ENCODE results near the gene PHF21B. TPM values are rescaled to one million over a fixed set of nuclear protein-coding genes. Genes with fewer than 3 reads are reported as not detected.

PHF21B gene
- total and polyA plus RNA-seq, 11 donors, result 0.04 to 1.6 (median 0.47) TPM; not detected in 4

DNA sequence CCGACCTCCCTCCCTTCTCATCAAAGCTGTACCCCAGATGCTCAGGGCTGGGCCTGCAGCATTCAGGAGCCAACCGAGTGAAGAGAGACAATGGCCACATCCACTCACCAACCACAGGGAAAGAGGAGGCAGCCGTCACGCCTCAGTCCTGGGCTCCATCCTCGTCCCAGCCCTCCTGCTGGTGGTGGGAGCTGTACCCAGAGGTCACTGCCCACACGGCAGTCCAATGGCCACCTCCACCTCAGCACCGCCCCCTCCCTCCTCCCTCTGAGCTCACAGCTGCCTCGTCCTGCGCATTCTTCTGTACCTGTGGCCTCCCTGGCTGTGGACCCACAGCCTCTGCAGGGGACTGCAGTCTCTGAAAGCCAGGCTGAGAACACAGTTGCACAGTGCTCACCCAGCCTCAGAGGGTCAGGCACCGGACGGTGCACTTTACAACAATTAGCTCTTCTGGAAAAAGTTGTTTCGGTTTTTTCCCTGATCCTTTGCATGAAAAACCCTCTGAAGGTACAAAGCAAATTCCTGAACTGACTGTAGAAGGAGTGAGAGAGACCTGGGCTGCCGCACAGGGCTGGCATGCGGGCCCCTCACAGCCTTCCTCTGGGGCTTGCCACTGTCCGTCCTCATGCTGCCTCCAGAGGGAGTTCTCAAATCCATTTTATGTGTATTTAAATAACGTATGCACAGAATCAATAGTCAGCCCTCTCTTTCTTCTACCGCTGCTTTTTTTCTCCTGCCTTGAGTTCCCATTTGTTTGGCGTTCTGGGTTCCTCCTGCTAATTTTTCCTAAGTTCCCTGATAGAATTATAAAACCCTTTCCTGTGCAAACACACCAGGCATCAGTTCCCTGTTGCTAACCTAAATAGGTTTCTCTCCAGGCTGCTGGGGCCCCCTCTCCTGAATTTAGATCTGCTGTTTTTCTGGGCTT, 52.7 kb downstream of the PHF21B start:
- intact Hi-C loops (cut with DNase I), result loop anchor here in 1 of 10 donors (10.0 kb wide), 1 partner anchor 132 kb away; no protein-coding TSS in a partner anchor
- 52 to 71% (median 56%) methylated on average over 14 to 18 of the region's 18 CpGs for WGBS, 4 donors
- H3K4me3 ChIP-seq, result no peak overlapping the region
- H3K36me3 ChIP-seq, result no peaks in the 10 kb centered on the region
- peaks cover 0 to 15% (median 0%) of the 10 kb centered on the region in 9 donors for H3K27me3 ChIP-seq
- H3K27ac ChIP-seq, result no peak overlapping the region
- H3K9me3 ChIP-seq, result no peaks in the 10 kb centered on the region
- H3K4me1 ChIP-seq, result no peaks in the 10 kb centered on the region
- TF ChIP-seq, protein P1, sequence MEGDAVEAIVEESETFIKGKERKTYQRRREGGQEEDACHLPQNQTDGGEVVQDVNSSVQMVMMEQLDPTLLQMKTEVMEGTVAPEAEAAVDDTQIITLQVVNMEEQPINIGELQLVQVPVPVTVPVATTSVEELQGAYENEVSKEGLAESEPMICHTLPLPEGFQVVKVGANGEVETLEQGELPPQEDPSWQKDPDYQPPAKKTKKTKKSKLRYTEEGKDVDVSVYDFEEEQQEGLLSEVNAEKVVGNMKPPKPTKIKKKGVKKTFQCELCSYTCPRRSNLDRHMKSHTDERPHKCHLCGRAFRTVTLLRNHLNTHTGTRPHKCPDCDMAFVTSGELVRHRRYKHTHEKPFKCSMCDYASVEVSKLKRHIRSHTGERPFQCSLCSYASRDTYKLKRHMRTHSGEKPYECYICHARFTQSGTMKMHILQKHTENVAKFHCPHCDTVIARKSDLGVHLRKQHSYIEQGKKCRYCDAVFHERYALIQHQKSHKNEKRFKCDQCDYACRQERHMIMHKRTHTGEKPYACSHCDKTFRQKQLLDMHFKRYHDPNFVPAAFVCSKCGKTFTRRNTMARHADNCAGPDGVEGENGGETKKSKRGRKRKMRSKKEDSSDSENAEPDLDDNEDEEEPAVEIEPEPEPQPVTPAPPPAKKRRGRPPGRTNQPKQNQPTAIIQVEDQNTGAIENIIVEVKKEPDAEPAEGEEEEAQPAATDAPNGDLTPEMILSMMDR (IDR thresholded peaks at IDR 0.05), result peak in 2 of 12 donors; percentile 9 to 12
- TF ChIP-seq POLR2A (IDR thresholded peaks at IDR 0.05), result no peak
- DNase-seq (no peak), ATAC-seq (peak in 1 of 4 donors; percentile 37)

DNA sequence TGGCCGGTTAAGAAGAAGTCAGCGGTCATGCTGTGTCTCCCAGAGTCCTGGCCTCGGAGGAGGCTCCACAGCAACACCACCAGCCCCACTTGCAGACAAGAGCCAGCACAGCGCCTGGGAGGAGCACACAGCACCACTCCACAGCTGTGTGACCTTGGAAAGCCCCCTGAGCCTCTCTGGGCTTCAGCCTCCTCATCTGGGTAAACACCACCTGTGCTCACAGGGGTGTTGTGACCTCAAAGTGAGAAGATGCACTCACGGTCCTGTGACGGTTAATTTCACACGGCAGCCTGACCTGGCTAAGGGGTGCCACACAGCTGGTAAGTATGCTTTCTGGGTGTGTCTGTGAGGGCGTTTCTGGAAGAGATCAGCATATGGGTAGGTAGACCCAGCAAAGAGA, 54.7 kb downstream of the PHF21B start:
- ATAC-seq, result no peak
- 78 to 83% (median 80%) methylated on average over 7 to 8 of the region's 8 CpGs for WGBS, 4 donors
- Histone ChIP-seq H3K27me3 (peaks cover 0 to 15% (median 0%) of the 10 kb centered on the region in 9 donors), H3K27ac (no peak overlapping the region), H3K4me3 (no peak overlapping the region), H3K4me1 (no peaks in the 10 kb centered on the region), H3K9me3 (peaks cover 0 to 7% (median 0%) of the 10 kb centered on the region in 12 donors), H3K36me3 (no peaks in the 10 kb centered on the region)
- no peak for DNase-seq
- intact Hi-C loops (cut with DNase I), result loop anchor here in 1 of 10 donors (10.0 kb wide), 1 partner anchor 130 kb away; no protein-coding TSS in a partner anchor
- TF ChIP-seq, protein P1 (IDR thresholded peaks at IDR 0.05), result no peak
- no peak for TF ChIP-seq POLR2A (IDR thresholded peaks at IDR 0.05)

DNA sequence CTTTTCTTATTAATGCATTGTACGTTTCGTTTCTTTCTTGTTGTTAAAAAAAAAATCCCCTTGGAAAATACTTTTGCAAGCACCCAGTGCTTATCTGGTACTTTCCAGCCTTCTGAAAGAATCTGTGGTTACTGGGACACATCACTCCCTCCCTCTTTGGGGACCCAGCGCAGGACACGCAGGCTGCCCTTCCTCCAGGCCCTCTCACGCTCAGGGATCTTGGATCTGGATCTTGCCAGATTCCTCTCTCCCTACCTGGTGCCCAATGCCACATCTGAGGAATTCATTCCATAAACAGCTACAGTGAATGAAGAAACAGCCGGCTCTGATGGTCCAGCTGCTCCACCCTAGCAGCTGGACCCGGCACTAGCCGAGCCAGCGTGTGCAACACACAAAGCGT, 55.7 kb downstream of the PHF21B start:
- peaks cover 0 to 15% (median 0%) of the 10 kb centered on the region in 9 donors for H3K27me3 ChIP-seq

More for the DNA sequence above, 55.7 kb downstream of the PHF21B start:
- TF ChIP-seq POLR2A (IDR thresholded peaks at IDR 0.05), result no peak
- TF ChIP-seq, protein P1 (IDR thresholded peaks at IDR 0.05), result no peak
- Histone ChIP-seq H3K36me3 (no peaks in the 10 kb centered on the region), H3K4me3 (no peak overlapping the region), H3K4me1 (no peaks in the 10 kb centered on the region), H3K9me3 (peaks cover 0 to 7% (median 0%) of the 10 kb centered on the region in 12 donors), H3K27ac (no peak overlapping the region)
- 60 to 72% (median 68%) methylated on average over 10 of the region's 10 CpGs for WGBS, 4 donors
- no peak for ATAC-seq
- intact Hi-C loops (cut with DNase I), result loop anchor here in 1 of 10 donors (10.0 kb wide), 1 partner anchor 129 kb away; no protein-coding TSS in a partner anchor
- DNase-seq, result no peak
